HG03565 (cell line): ENCODE measurements around the gene RGR.
"Not testable (repeated sequence)": the region's sequence is repeated elsewhere in the genome, so short reads cannot be mapped to it uniquely, and the experiment has no call there.

ENCODE experiments used
- ATAC-seq: cut with Tn5 transposase; IDR thresholded peaks from one replicate; pipeline ENCODE4 v1.9.1; 2021; ENCODE audit warnings: mild to moderate bottlenecking, moderate library complexity; ENCODE audit not compliant: unreplicated experiment

The RGR gene

DNA sequence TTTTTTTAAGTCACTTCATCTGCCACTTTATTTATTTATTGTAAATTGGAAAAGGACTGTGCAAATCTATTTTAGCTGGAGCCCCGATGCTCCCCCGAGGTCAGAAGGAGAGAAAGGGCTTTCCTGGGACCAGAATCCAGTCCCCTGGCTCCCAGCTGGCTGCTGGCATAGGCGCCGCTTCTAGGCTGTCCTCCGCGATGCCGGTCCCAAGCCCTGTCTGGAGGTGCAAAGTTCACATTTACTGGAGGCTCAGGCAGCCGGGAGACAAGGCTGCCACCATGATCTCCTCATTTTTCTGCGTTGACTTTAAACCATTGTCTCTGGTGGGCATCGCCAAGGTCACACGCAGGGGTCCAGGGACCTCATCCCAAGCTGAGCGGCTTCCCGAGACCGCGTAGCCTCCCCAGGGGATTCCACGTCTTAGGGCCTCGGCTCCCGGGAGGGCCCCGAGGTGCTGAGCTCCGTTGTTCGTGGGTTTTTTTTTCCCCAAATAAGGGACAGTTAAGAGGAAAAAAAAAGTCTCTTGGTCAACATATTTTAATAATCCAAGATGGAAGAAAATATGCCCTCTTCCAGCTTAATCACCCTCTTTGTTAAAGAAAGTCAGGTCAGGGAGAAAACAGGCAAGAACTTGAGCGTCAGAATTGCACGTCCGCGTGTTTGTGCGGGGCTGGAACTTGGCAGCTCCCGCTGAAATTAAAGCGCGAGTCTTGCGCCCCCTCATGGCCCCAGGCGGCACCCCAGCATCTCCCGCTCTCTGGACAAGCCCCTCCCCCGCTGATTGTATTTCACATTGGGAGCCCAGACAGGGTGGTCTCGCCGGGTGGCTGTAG is 11.9 kb downstream of the RGR start:
- peak; percentile 43 for ATAC-seq

- no peak for ATAC-seq
Measured at GRCh38 chr10:84257343-84258020, 12.6 kb downstream of the RGR start.

GRCh38 chr10:84258034-84258695 is 13.3 kb downstream of the RGR start:
- no peak for ATAC-seq

GRCh38 chr10:84261236-84261915 is 16.5 kb downstream of the RGR start:
- no peak for ATAC-seq

- no peak for ATAC-seq
Measured at GRCh38 chr10:84262190-84262956, 17.5 kb downstream of the RGR start.

- ATAC-seq = no peak
Measured at GRCh38 chr10:84263716-84264115, 18.9 kb downstream of the RGR start.

DNA sequence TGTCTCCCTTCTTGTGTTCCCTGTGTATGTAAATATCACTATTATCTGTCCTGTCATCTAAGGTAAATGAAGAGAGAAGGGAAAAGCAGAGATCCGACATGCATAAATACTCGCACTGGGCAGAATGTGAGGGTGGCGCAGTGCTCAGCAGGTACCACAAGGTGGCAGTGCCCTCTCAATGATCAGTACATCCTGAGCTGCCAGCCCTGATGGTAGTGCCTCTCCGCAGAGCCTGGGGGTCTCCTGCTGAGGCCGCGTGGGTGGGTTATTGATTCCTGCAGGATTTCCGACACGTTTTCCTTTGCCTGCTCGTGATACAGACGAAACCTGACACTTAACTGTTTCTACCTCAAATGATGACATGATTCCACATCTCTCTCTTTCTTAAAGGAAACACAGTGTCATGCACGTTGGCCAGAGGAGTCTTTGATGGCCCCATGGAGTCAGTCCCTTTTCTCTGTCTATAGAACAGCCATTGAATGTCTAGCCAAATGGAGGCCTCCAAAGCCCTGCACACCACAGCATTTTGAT is 19.8 kb downstream of the RGR start:
- peak; percentile 91 for ATAC-seq

DNA sequence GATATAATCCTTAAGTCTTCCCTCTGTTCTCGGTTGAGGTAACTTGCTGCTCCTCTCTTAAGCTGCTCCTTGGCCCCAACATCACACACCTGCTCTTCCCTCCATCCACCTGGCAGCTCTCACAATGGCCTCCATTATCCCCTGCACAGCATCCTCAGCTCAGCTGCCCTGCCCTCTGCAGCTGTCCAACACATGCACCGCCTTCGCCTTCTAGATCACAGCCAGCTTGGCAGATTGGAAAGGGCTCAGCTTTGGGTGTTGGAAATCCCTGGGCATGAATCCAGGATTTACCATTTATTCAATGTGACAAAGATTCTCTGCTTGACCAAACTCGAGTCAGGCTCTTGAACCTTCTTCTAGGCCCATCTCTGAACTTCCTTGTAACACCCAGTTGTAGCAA is 20.6 kb downstream of the RGR start:
- ATAC-seq = no peak

DNA sequence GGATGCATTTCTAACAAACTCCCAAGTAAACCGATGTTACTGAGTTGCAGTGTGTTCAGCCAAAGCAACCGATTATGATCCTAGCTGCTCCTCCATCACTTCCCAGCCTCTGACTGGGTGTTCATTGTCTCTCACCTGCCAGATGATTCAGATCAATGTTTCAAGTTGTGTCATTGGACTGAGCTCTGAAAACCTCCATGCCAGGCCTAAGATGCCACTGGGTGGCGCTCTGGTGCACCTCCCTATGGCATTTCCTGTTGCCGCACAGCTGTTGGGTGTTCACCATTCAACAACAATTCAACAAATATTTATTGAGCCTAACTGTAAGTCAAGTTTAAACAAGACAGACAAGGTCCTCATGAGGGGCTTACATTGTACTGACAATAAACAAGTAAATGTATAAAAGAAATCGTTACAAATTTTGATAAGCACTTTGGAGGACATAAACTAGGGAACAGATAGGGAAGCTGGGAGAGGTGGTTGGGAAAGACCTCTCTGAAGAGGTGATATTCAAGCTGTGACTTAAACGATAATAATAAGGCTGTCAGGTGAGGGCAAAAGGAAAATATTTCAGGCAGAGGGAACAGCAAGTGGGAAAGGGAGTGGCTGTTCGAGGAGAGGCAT is 22.8 kb downstream of the RGR start:
- peak; percentile 54 for ATAC-seq

- ATAC-seq = no peak
Measured at GRCh38 chr10:84269162-84269561, 24.3 kb downstream of the RGR start.

GRCh38 chr10:84269773-84270172 is 24.9 kb downstream of the RGR start:
- ATAC-seq = no peak

DNA sequence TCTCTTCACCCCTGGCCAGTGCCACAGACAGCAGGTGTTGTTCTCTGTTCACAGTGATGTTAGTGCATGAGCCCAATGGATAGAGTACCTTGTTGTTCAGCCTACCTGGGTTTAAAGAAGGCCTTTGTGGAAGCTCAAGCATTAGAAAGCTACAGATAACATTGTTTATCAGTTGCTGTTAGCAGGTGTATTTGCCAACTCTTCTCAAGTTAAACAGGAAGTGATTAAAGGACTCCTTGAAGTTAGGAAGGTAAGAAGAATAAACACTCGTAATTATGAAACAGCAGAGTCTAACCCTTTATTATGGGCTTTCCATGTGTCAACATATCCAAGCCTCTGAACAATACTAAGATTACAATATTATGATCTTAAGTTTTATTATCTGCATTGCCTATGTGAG is 25.9 kb downstream of the RGR start:
- ATAC-seq = no peak

DNA sequence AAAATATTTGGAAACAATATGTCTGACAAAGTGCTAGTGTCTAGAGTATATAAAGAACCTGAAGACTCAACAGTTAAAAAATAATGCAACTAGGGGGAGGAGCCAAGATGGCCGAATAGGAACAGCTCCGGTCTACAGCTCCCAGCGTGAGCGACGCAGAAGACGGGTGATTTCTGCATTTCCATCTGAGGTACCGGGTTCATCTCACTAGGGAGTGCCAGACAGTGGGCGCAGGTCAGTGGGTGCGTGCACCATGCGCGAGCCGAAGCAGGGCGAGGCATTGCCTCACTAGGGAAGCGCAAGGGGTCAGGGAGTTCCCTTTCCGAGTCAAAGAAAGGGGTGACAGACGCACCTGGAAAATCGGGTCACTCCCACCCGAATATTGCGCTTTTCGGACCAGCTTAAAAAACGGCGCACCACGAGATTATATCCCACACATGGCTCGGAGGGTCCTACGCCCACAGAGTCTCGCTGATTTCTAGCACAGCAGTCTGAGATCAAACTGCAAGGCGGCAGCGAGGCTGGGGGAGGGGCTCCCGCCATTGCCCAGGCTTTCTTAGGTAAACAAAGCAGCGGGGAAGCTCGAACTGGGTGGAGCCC is 35.1 kb downstream of the RGR start:
- not testable (repeated sequence) for ATAC-seq

DNA sequence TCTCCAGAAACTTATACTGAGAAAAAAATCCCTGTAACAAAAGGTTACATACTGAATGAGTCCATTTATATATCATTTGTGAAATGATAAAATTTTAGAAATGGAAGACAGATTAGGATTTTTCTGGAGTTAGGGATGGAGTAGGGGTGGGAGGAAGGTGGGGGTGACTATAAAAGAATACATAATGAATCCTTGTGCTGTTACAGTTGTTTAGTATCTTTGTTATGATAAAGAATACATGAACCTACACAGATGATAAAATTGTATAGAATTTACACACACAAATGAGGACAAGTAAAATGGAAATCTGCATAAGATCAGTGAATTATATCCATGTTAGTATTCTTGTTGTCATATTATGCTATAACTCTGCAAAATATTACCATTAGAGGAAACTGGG is 41.8 kb downstream of the RGR start:
- ATAC-seq = no peak

- ATAC-seq = no peak
Measured at GRCh38 chr10:84288151-84288550, 43.3 kb downstream of the RGR start.

- no peak for ATAC-seq
Measured at GRCh38 chr10:84289521-84290200, 44.8 kb downstream of the RGR start.

- no peak for ATAC-seq
Measured at GRCh38 chr10:84290235-84290634, 45.4 kb downstream of the RGR start.

DNA sequence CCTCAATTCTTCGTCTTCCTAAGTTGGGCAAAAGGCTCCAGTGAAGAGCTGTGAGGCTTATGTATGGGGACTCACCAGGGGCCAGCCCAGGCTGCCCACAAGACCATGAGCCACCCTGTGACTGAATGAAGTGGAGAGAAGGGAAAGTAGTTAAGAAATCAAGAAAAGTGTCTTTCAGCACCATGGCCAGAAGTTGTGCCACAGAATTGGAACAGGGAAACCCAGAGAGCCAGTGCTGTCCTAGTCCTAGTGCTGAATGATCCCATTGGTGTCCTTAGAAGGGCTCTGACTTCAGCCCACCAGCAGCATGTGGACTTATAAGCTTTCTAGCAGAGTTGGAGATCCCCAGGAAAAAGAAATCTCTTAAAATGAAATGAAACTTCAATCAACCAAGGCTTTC is 46.5 kb downstream of the RGR start:
- no peak for ATAC-seq

DNA sequence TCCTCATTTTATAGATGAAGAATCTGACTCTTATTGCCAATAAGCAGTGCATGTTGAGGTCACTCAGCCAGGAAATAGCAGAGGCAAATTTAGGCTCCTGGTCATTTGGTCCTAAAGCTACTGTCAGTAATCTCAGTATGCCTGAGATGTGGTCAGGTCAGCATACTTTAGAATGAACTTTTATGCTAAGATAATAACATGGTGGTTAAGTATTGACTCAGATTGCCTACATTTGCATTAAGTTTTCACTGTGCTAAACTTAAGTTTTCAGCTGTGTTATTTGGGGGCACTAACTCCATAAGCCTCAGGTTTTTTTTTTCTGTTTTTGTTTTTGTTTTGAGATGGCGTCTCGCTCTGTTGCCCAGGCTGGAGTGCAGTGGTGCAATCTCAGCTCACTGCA is 47.6 kb downstream of the RGR start:
- ATAC-seq = peak; percentile 62
